ENCODE measurements around the gene MTERF1. TPM values are rescaled to one million over a fixed set of nuclear protein-coding genes. Genes with fewer than 3 reads are reported as not detected.

Gene MTERF1
- total RNA-seq, 1 donor from 2014 or later, result 19.9 TPM

GRCh38 chr7:91838439-91838838, 42.1 kb downstream of the MTERF1 start:
- intact Hi-C loops (cut with micrococcal nuclease), result no loop called here
- Mint-ChIP-seq H3K36me3 (ENCODE audit: low read depth) (no peaks in the 10 kb centered on the region), H3K27ac (no peak overlapping the region), H3K4me1 (ENCODE audit: low read depth) (no peaks in the 10 kb centered on the region), H3K4me3 (ENCODE audit: low read depth) (no peak overlapping the region), H3K27me3 (ENCODE audit: low read depth) (no peaks in the 10 kb centered on the region), H3K9me3 (no peaks in the 10 kb centered on the region)
- DNase-seq (ENCODE audit: low spot score), result no peak

GRCh38 chr7:91837397-91838070, 43.0 kb downstream of the MTERF1 start:
- intact Hi-C loops (cut with micrococcal nuclease), result no loop called here
- H3K27me3 Mint-ChIP-seq (ENCODE audit: low read depth), result no peaks in the 10 kb centered on the region

GRCh38 chr7:91835826-91836368, 44.6 kb downstream of the MTERF1 start:
- H3K9me3 Mint-ChIP-seq, result no peaks in the 10 kb centered on the region
- no peak overlapping the region for H3K27ac Mint-ChIP-seq
- intact Hi-C loops (cut with micrococcal nuclease), result no loop called here

More at GRCh38 chr7:91837397-91838070, 43.0 kb downstream of the MTERF1 start:
- no peaks in the 10 kb centered on the region for H3K4me1 Mint-ChIP-seq (ENCODE audit: low read depth)
- no peak overlapping the region for H3K27ac Mint-ChIP-seq
- H3K9me3 Mint-ChIP-seq, result no peaks in the 10 kb centered on the region
- no peak for DNase-seq (ENCODE audit: low spot score)
- no peak overlapping the region for H3K4me3 Mint-ChIP-seq (ENCODE audit: low read depth)
- H3K36me3 Mint-ChIP-seq (ENCODE audit: low read depth), result no peaks in the 10 kb centered on the region

GRCh38 chr7:91835091-91835825, 45.2 kb downstream of the MTERF1 start:
- intact Hi-C loops (cut with micrococcal nuclease), result no loop called here
- Mint-ChIP-seq H3K27me3 (ENCODE audit: low read depth) (no peaks in the 10 kb centered on the region), H3K27ac (no peak overlapping the region), H3K36me3 (ENCODE audit: low read depth) (no peaks in the 10 kb centered on the region), H3K4me3 (ENCODE audit: low read depth) (no peak overlapping the region), H3K9me3 (no peaks in the 10 kb centered on the region), H3K4me1 (ENCODE audit: low read depth) (no peaks in the 10 kb centered on the region)
- no peak for DNase-seq (ENCODE audit: low spot score)

More at GRCh38 chr7:91835826-91836368, 44.6 kb downstream of the MTERF1 start:
- H3K36me3 Mint-ChIP-seq (ENCODE audit: low read depth), result no peaks in the 10 kb centered on the region
- DNase-seq (ENCODE audit: low spot score), result no peak
- no peaks in the 10 kb centered on the region for H3K4me1 Mint-ChIP-seq (ENCODE audit: low read depth)
- H3K4me3 Mint-ChIP-seq (ENCODE audit: low read depth), result no peak overlapping the region
- H3K27me3 Mint-ChIP-seq (ENCODE audit: low read depth), result no peaks in the 10 kb centered on the region

GRCh38 chr7:91832493-91833045, 47.9 kb downstream of the MTERF1 start:
- Mint-ChIP-seq H3K36me3 (ENCODE audit: low read depth) (no peaks in the 10 kb centered on the region), H3K4me3 (ENCODE audit: low read depth) (no peak overlapping the region), H3K27me3 (ENCODE audit: low read depth) (no peaks in the 10 kb centered on the region), H3K27ac (no peak overlapping the region), H3K9me3 (no peaks in the 10 kb centered on the region), H3K4me1 (ENCODE audit: low read depth) (no peaks in the 10 kb centered on the region)
- no peak for DNase-seq (ENCODE audit: low spot score)
- intact Hi-C loops (cut with micrococcal nuclease), result no loop called here

- Mint-ChIP-seq H3K36me3 (ENCODE audit: low read depth) (no peaks in the 10 kb centered on the region), H3K4me3 (ENCODE audit: low read depth) (no peak overlapping the region), H3K27ac (no peak overlapping the region), H3K4me1 (ENCODE audit: low read depth) (no peaks in the 10 kb centered on the region), H3K9me3 (peaks cover 6% of the 10 kb centered on the region), H3K27me3 (ENCODE audit: low read depth) (no peaks in the 10 kb centered on the region)
- intact Hi-C loops (cut with micrococcal nuclease), result no loop called here
- DNase-seq (ENCODE audit: low spot score), result no peak
These were observed 53.3 kb downstream of the MTERF1 start for GRCh38 chr7:91827169-91827568.

GRCh38 chr7:91826377-91826776, 54.1 kb downstream of the MTERF1 start:
- Mint-ChIP-seq H3K27ac (no peak overlapping the region), H3K4me1 (ENCODE audit: low read depth) (no peaks in the 10 kb centered on the region), H3K4me3 (ENCODE audit: low read depth) (no peak overlapping the region), H3K9me3 (peaks cover 14% of the 10 kb centered on the region), H3K36me3 (ENCODE audit: low read depth) (no peaks in the 10 kb centered on the region), H3K27me3 (ENCODE audit: low read depth) (no peaks in the 10 kb centered on the region)
- intact Hi-C loops (cut with micrococcal nuclease), result no loop called here
- no peak for DNase-seq (ENCODE audit: low spot score)

- no peaks in the 10 kb centered on the region for H3K36me3 Mint-ChIP-seq (ENCODE audit: low read depth)
- intact Hi-C loops (cut with micrococcal nuclease), result no loop called here
- no peaks in the 10 kb centered on the region for H3K4me1 Mint-ChIP-seq (ENCODE audit: low read depth)
- peaks cover 22% of the 10 kb centered on the region for H3K9me3 Mint-ChIP-seq
- no peak overlapping the region for H3K27ac Mint-ChIP-seq
- no peaks in the 10 kb centered on the region for H3K27me3 Mint-ChIP-seq (ENCODE audit: low read depth)
- DNase-seq (ENCODE audit: low spot score), result no peak
- H3K4me3 Mint-ChIP-seq (ENCODE audit: low read depth), result no peak overlapping the region
These were observed 56.3 kb downstream of the MTERF1 start for GRCh38 chr7:91824201-91824600.

Other genes with a start within 250 kb of the MTERF1 start
- 36.2 and 38.3 TPM in 2 replicates for gene AKAP9, start 60.2 kb upstream of the MTERF1 start, total RNA-seq